Activated T-cell treated with anti-CD3 and anti-CD28 coated beads, Interleukin-2, amount 50 U/mL, for 24 hours (primary cell): ENCODE measurements around the gene IQSEC3.

ENCODE experiments used
- DNase-seq: peaks from one replicate; pipeline ENCODE4 v3.0.0-alpha.2; 2020
- H3K27ac Mint-ChIP-seq: 2 replicates; pipeline ENCODE4 v1.8.0; 2020; ENCODE audit warnings: mild to moderate bottlenecking, mixed read lengths
- H3K27me3 Mint-ChIP-seq: 2 replicates; pipeline ENCODE4 v1.8.0; 2020; ENCODE audit warnings: mixed read lengths
- H3K36me3 Mint-ChIP-seq: 2 replicates; pipeline ENCODE4 v1.8.0; 2020; ENCODE audit warnings: low read depth, mixed read lengths
- H3K4me1 Mint-ChIP-seq: 2 replicates; pipeline ENCODE4 v1.8.0; 2020; ENCODE audit warnings: low read depth, mixed read lengths
- H3K4me3 Mint-ChIP-seq: 2 replicates; pipeline ENCODE4 v1.8.0; 2020; ENCODE audit warnings: mild to moderate bottlenecking, moderate library complexity, mixed read lengths
- H3K9me3 Mint-ChIP-seq: 2 replicates; pipeline ENCODE4 v1.8.0; 2020; ENCODE audit warnings: mixed read lengths

IQSEC3 gene

GRCh38 chr12:160858-161257, 94.3 kb downstream of the IQSEC3 start:
- Mint-ChIP-seq H3K27me3 (no peaks in the 10 kb centered on the region), H3K9me3 (no peaks in the 10 kb centered on the region), H3K36me3 (no peaks in the 10 kb centered on the region), H3K27ac (no peak overlapping the region), H3K4me1 (no peaks in the 10 kb centered on the region), H3K4me3 (no peak overlapping the region)
- DNase-seq: no peak

DNA sequence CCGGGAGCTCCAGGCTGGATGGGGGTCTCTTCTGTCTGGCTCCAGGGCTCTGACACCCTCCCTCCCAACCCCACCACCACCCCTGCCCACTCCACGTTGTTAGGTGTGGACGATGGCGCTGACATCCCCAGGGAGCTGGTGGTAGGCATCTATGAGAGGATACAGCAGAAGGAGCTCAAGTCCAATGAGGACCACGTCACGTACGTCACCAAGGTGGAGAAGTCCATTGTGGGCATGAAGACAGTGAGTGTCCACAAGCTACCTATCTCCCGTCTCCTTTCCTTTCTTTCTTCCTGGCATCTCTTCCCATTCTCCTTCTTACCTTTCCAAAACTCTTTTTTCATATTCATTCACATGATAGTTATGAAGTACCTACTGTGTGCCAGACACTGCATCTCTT, 95.3 kb downstream of the IQSEC3 start:
- Mint-ChIP-seq H3K36me3 (no peaks in the 10 kb centered on the region), H3K9me3 (no peaks in the 10 kb centered on the region), H3K4me1 (no peaks in the 10 kb centered on the region), H3K27ac (no peak overlapping the region), H3K4me3 (no peak overlapping the region), H3K27me3 (no peaks in the 10 kb centered on the region)
- DNase-seq: no peak

DNA sequence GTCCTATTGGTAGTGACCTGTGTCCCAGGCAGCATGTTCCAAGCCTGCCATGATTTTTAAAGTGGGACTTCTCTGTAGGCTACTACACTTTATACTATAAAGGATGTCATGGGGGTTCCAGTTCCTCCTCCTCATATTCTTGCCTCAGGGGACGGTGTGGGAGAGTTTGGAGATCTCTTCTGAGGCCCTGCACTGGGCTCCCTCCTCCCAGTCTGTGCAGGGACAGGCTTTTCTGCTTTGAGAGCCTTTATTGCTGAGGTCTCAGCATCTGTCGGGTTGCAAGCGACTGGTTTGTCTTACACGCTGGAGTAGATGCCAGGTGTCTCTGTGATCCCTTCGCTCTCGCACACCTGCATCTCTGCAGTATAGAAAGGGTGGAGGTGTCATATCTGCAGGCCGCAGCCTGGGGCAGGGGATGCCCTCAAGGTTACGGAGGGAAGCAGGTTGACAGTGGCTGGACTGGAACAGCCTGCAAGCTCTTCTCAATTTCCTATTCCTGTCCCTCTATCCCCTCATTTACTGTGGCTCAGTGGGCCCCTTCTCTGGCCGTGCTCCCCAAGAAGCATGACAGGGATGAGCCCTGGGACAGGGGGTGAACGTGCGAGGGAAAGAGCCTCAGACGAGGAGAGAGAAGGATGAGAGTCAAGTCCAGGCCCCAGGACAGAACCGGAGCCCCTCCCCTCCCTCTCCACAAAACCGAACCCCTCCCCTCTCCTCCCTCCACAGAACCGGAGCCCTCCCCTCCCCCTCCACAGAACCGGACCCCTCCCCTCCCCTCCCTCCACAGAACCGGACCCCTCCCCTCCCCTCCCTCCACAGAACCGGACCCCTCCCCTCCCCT, 96.1 kb downstream of the IQSEC3 start:
- H3K4me3 Mint-ChIP-seq: no peak overlapping the region
- H3K36me3 Mint-ChIP-seq: no peaks in the 10 kb centered on the region
- H3K27me3 Mint-ChIP-seq: no peaks in the 10 kb centered on the region
- H3K9me3 Mint-ChIP-seq: no peaks in the 10 kb centered on the region
- H3K4me1 Mint-ChIP-seq: no peaks in the 10 kb centered on the region
- no peak overlapping the region for H3K27ac Mint-ChIP-seq
- DNase-seq: no peak

DNA sequence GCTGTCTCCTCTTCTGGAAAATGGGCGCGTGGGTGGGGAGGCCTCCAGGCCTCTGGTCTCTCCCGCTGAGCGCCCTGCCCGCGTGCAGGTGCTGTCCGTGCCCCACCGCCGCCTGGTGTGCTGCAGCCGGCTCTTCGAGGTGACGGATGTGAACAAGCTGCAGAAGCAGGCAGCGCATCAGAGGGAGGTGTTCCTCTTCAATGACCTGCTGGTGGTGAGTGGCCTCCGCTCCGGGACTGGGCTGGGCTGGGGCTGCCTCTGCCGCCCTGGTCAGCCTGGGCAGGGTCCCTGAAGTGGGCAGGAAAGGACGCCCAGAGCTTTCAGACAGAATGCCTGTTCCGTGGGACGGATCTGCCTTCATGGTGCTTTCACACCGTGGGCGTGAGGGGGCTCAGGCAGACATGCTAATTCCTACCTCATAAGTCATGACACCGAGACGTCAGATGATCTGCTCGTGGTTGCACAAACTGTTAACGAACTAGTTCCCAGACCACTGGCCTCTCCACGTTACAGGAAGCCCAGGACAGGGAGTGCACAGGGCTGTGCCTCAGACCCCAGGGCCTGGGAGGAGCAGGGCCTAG, 96.9 kb downstream of the IQSEC3 start:
- Mint-ChIP-seq H3K4me3 (no peak overlapping the region), H3K27ac (no peak overlapping the region), H3K4me1 (peaks cover under 1% of the 10 kb centered on the region), H3K9me3 (no peaks in the 10 kb centered on the region), H3K27me3 (no peaks in the 10 kb centered on the region), H3K36me3 (no peaks in the 10 kb centered on the region)
- no peak for DNase-seq

- Mint-ChIP-seq H3K36me3 (no peaks in the 10 kb centered on the region), H3K4me3 (no peak overlapping the region), H3K27ac (no peak overlapping the region), H3K4me1 (peaks cover 8% of the 10 kb centered on the region), H3K27me3 (no peaks in the 10 kb centered on the region), H3K9me3 (no peaks in the 10 kb centered on the region)
- no peak for DNase-seq
Observed at GRCh38 chr12:164207-164606, 97.6 kb downstream of the IQSEC3 start.

DNA sequence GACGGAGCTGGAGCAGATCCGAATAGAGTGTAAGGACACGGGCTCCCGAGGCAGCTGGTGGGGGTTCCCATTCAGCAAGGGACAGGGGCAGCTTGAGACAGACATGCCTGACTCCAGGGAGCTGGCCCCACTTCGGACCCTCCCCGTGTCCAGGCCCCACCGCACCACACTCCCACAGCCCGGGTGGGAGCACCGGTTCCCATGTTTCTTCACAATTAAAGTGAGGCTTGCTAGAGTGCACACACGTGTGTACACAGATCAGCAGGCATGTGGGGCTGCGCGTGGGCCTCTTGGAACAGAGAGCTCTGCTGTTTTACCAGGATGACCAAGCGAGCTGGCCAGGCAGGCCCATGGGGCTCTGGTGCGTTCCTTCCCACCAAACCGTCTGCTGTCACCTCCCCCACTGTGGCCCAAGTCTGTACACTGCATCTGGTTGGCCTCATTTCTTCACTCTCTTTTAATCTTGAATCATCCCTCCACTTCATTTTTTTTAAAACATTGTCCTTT, 99.3 kb downstream of the IQSEC3 start:
- no peak for DNase-seq
- H3K27me3 Mint-ChIP-seq: no peaks in the 10 kb centered on the region
- H3K4me3 Mint-ChIP-seq: no peak overlapping the region
- H3K27ac Mint-ChIP-seq: no peak overlapping the region
- no peaks in the 10 kb centered on the region for H3K9me3 Mint-ChIP-seq
- H3K4me1 Mint-ChIP-seq: peaks cover 13% of the 10 kb centered on the region
- no peaks in the 10 kb centered on the region for H3K36me3 Mint-ChIP-seq

- H3K27me3 Mint-ChIP-seq: no peaks in the 10 kb centered on the region
- DNase-seq: no peak
Observed at GRCh38 chr12:166425-167075, 100.0 kb downstream of the IQSEC3 start.

GRCh38 chr12:167959-168600, 101.5 kb downstream of the IQSEC3 start:
- Mint-ChIP-seq H3K4me3 (no peak overlapping the region), H3K36me3 (no peaks in the 10 kb centered on the region), H3K27me3 (peaks cover 6% of the 10 kb centered on the region), H3K27ac (no peak overlapping the region), H3K4me1 (peaks cover 13% of the 10 kb centered on the region), H3K9me3 (no peaks in the 10 kb centered on the region)
- DNase-seq: no peak

More at GRCh38 chr12:166425-167075, 100.0 kb downstream of the IQSEC3 start:
- Mint-ChIP-seq H3K27ac (no peak overlapping the region), H3K4me1 (peaks cover 13% of the 10 kb centered on the region), H3K36me3 (no peaks in the 10 kb centered on the region), H3K4me3 (no peak overlapping the region), H3K9me3 (no peaks in the 10 kb centered on the region)

DNA sequence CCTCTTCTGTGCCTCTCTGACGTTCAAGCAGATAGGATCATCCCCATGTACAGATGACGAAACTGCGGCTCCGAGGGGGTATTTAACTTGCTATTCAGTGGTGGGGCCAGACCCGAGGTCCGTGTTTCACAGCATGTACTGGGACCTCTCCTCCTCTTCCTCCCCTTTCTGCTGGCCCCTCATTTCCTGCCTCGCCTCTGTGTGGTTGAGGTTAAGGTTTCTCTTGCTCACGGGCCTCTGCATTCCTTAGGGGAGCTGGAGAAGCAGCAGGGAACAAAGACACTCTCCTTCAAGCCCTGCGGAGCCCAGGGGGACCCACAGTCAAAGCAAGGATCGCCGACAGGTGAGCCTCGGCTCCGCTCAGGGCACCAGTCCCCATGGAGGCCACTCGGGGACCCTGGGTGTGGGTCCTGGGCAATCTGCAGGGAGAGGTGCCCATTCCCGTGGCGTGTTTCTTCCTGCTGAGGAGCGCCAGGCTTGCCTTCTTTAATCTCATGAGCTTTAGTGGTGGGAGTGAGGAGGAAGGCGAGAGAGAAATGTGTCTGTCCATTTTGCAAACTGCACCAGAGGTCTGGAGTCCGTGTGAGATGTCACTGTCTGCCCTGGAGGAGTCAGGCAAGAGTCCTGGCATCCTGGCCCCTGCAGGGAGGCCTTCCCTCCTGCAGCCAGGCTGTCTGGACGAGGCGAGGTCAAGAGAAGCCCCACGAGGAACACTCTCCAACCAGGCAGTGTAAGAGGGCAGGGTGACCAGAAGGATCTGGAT, 102.4 kb downstream of the IQSEC3 start:
- Mint-ChIP-seq H3K4me3 (no peak overlapping the region), H3K27ac (peak overlapping the region; percentile 47), H3K36me3 (no peaks in the 10 kb centered on the region)

GRCh38 chr12:169528-170370, 103.2 kb downstream of the IQSEC3 start:
- Mint-ChIP-seq H3K4me1 (peaks cover 13% of the 10 kb centered on the region), H3K9me3 (no peaks in the 10 kb centered on the region), H3K4me3 (no peak overlapping the region), H3K27ac (no peak overlapping the region), H3K27me3 (peaks cover 11% of the 10 kb centered on the region), H3K36me3 (no peaks in the 10 kb centered on the region)
- DNase-seq: no peak

More for the DNA sequence above, 102.4 kb downstream of the IQSEC3 start:
- Mint-ChIP-seq H3K27me3 (peaks cover 10% of the 10 kb centered on the region), H3K4me1 (peaks cover 13% of the 10 kb centered on the region), H3K9me3 (no peaks in the 10 kb centered on the region)
- DNase-seq: no peak

DNA sequence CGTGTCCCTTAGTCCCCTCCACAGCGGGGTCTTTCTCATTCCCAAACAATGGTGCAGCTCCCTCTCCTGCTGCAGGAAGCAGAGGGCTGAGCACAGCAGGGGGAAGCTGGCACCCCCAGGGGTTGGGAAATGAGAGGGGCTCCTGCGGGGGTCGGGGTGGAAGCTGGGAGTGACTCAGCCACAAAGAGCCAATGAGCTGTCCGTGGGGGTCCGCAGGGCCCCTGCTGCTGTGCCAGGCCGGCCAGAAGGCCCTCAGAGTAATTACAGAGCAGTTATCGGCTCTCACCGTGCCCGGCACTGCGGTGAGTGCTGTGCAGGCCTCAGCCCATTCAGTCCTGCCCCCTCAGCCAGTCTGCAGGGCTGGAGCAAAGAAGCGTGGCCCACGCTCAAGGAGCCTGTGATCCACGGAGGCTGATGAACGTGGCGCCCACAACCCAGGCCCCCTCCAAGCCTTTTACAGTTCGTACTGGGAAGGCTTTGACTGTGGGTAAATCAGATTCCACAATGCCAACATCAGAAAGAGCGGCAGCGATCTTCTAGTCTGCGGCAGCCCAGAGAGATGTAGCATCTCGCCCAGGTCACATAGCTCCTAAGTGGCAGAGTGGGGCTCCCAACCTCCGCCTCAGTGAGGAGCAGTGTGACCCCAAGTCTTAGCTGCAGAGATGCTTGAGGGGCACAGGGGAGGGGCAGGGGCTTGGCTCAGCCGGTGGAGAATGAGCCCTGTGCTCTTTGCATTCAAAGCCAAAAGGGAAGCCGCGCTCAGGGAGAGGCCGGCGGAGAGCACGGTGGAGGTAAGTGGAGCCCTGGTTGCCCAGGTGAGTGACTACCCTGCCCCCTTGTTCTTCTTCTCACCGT, 104.0 kb downstream of the IQSEC3 start:
- H3K4me3 Mint-ChIP-seq: no peak overlapping the region
- H3K27me3 Mint-ChIP-seq: peaks cover 11% of the 10 kb centered on the region
- H3K4me1 Mint-ChIP-seq: peaks cover 13% of the 10 kb centered on the region
- no peak overlapping the region for H3K27ac Mint-ChIP-seq
- DNase-seq: no peak
- no peaks in the 10 kb centered on the region for H3K36me3 Mint-ChIP-seq
- H3K9me3 Mint-ChIP-seq: no peaks in the 10 kb centered on the region

DNA sequence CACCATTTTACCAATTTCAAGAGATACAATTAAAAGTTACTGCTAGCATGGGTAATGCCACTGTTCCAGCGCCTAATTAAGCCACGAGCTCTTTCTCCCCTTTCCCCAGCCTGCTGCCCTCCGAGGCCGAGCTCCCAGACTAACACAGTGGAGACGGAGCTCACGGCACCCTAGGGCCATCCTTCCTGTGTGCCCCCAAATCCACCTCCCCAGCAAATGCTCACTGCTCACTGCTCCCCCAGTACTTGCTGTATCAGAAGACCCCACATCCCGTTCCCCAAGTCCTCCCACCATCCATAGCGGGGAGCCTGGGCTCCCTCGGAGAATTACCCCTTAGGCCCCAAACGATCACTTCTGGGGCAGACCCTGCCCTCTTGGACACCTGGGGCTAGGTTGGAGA, 104.7 kb downstream of the IQSEC3 start:
- Mint-ChIP-seq H3K4me3 (no peak overlapping the region), H3K4me1 (peaks cover 13% of the 10 kb centered on the region), H3K36me3 (no peaks in the 10 kb centered on the region), H3K27me3 (peaks cover 11% of the 10 kb centered on the region), H3K27ac (no peak overlapping the region), H3K9me3 (no peaks in the 10 kb centered on the region)
- no peak for DNase-seq
